ENCODE data around the gene PTPRN2. TPM values are rescaled to one million over a fixed set of nuclear protein-coding genes. Genes with fewer than 3 reads are reported as not detected.
"Not testable (repeated sequence)": the region's sequence is repeated elsewhere in the genome, so short reads cannot be mapped to it uniquely, and the experiment has no call there.

The PTPRN2 gene
- total RNA-seq, 8 experiments from 2014 or later = 0.10 to 19.7 (median 10.8) TPM; not detected in 1

- peak in 1 of 8 experiments; percentile 1 for ATAC-seq (replicated peaks in 6 of 8)
- no peak overlapping the region for H3K27ac ChIP-seq
- in situ Hi-C loops (cut with MboI; ENCODE audit: low pct_unique_long_range_greater_than_20kb in 2 of 9, low sequenced_read_pairs in 9 of 9, unreplicated experiment in 9 of 9) = no loop called here
- H3K4me3 ChIP-seq = no peak overlapping the region
- peaks cover 0 to 21% of the 10 kb centered on the region in 2 donors for H3K4me1 ChIP-seq (replicated peaks in 1 of 2)
- WGBS, 10 experiments = 0 to 100% (median 76%) methylated on average over 1 to 5 of the region's 12 CpGs; no CpG with 5 or more reads in 1 of the 10 experiments
Measured at GRCh38 chr7:158431055-158431940, 156.3 kb downstream of the PTPRN2 start.

GRCh38 chr7:158430308-158431034 lies 157.2 kb downstream of the PTPRN2 start:
- in situ Hi-C loops (cut with MboI; ENCODE audit: low pct_unique_long_range_greater_than_20kb in 2 of 9, low sequenced_read_pairs in 9 of 9, unreplicated experiment in 9 of 9) = no loop called here
- no peak overlapping the region for H3K27ac ChIP-seq
- WGBS, 10 experiments = 76 to 100% (median 83%) methylated on average over 1 to 6 of the region's 22 CpGs; no CpG with 5 or more reads in 4 of the 10 experiments
- ATAC-seq (replicated peaks in 6 of 8) = no peak
- no peak overlapping the region for H3K4me3 ChIP-seq
- H3K4me1 ChIP-seq (replicated peaks in 1 of 2) = peaks cover 0 to 21% of the 10 kb centered on the region in 2 donors

- peaks cover 0 to 20% of the 10 kb centered on the region in 2 donors for H3K4me1 ChIP-seq (replicated peaks in 1 of 2)
- no peak overlapping the region for H3K4me3 ChIP-seq
- ATAC-seq (replicated peaks in 6 of 8) = no peak
- in situ Hi-C loops (cut with MboI; ENCODE audit: low pct_unique_long_range_greater_than_20kb in 2 of 9, low sequenced_read_pairs in 9 of 9, unreplicated experiment in 9 of 9) = no loop called here
- H3K27ac ChIP-seq = no peak overlapping the region
- WGBS, 10 experiments = 0 to 92% (median 40%) methylated on average over 1 to 7 of the region's 24 CpGs; no CpG with 5 or more reads in 3 of the 10 experiments
Measured at GRCh38 chr7:158428837-158429753, 158.5 kb downstream of the PTPRN2 start.

- in situ Hi-C loops (cut with MboI; ENCODE audit: low pct_unique_long_range_greater_than_20kb in 2 of 9, low sequenced_read_pairs in 9 of 9, unreplicated experiment in 9 of 9) = no loop called here
- ATAC-seq (replicated peaks in 6 of 8) = no peak
- Histone ChIP-seq H3K4me3 (no peak overlapping the region), H3K4me1 (replicated peaks in 1 of 2) (peaks cover 0 to 12% of the 10 kb centered on the region in 2 donors), H3K27ac (no peak overlapping the region)
- 0 to 100% (median 75%) methylated on average over 1 to 18 of the region's 26 CpGs; no CpG with 5 or more reads in 2 of the 10 experiments for WGBS, 10 experiments
Measured at GRCh38 chr7:158428131-158428836, 159.3 kb downstream of the PTPRN2 start.

GRCh38 chr7:158425676-158426075 lies 161.9 kb downstream of the PTPRN2 start:
- ATAC-seq (replicated peaks in 6 of 8); H3K4me1 ChIP-seq (replicated peaks in 1 of 2); H3K4me3 ChIP-seq; H3K27ac ChIP-seq; in situ Hi-C loops (cut with MboI; ENCODE audit: low pct_unique_long_range_greater_than_20kb in 2 of 9, low sequenced_read_pairs in 9 of 9, unreplicated experiment in 9 of 9): not testable (repeated sequence)
- no CpG with 5 or more reads among the region's 42 CpGs for WGBS, 10 experiments

GRCh38 chr7:158424531-158424930 lies 163.1 kb downstream of the PTPRN2 start:
- ATAC-seq (replicated peaks in 6 of 8) = no peak
- Histone ChIP-seq H3K4me3 (no peak overlapping the region), H3K4me1 (replicated peaks in 1 of 2) (no peaks in the 10 kb centered on the region), H3K27ac (no peak overlapping the region)
- 70 to 93% (median 87%) methylated on average over 3 to 5 of the region's 19 CpGs; no CpG with 5 or more reads in 6 of the 10 experiments for WGBS, 10 experiments
- in situ Hi-C loops (cut with MboI; ENCODE audit: low pct_unique_long_range_greater_than_20kb in 2 of 9, low sequenced_read_pairs in 9 of 9, unreplicated experiment in 9 of 9) = no loop called here

- WGBS, 10 experiments = 36 to 100% (median 90%) methylated on average over 2 to 20 of the region's 23 CpGs; no CpG with 5 or more reads in 1 of the 10 experiments
- Histone ChIP-seq H3K27ac (no peak overlapping the region), H3K4me3 (no peak overlapping the region), H3K4me1 (replicated peaks in 1 of 2) (no peaks in the 10 kb centered on the region)
- ATAC-seq (replicated peaks in 6 of 8) = no peak
- in situ Hi-C loops (cut with MboI; ENCODE audit: low pct_unique_long_range_greater_than_20kb in 2 of 9, low sequenced_read_pairs in 9 of 9, unreplicated experiment in 9 of 9) = no loop called here
Measured at GRCh38 chr7:158424011-158424410, 163.6 kb downstream of the PTPRN2 start.

- H3K27ac ChIP-seq = no peak overlapping the region
- in situ Hi-C loops (cut with MboI; ENCODE audit: low pct_unique_long_range_greater_than_20kb in 2 of 9, low sequenced_read_pairs in 9 of 9, unreplicated experiment in 9 of 9) = no loop called here
- no peaks in the 10 kb centered on the region for H3K4me1 ChIP-seq (replicated peaks in 1 of 2)
- H3K4me3 ChIP-seq = no peak overlapping the region
- no peak for ATAC-seq (replicated peaks in 6 of 8)
- WGBS, 10 experiments = 24 to 95% (median 87%) methylated on average over 3 to 12 of the region's 15 CpGs; no CpG with 5 or more reads in 4 of the 10 experiments
Measured at GRCh38 chr7:158422887-158423560, 164.6 kb downstream of the PTPRN2 start.

- in situ Hi-C loops (cut with MboI; ENCODE audit: low pct_unique_long_range_greater_than_20kb in 2 of 9, low sequenced_read_pairs in 9 of 9, unreplicated experiment in 9 of 9) = no loop called here
- ATAC-seq (replicated peaks in 6 of 8) = no peak
- Histone ChIP-seq H3K4me3 (no peak overlapping the region), H3K27ac (no peak overlapping the region), H3K4me1 (replicated peaks in 1 of 2) (no peaks in the 10 kb centered on the region)
- 20 to 94% (median 50%) methylated on average over 1 to 6 of the region's 17 CpGs for WGBS, 10 experiments
Measured at GRCh38 chr7:158422196-158422886, 165.3 kb downstream of the PTPRN2 start.

GRCh38 chr7:158421361-158421760 lies 166.3 kb downstream of the PTPRN2 start:
- 2 to 87% (median 69%) methylated on average over 1 to 7 of the region's 7 CpGs for WGBS, 10 experiments
- Histone ChIP-seq H3K4me1 (replicated peaks in 1 of 2) (no peaks in the 10 kb centered on the region), H3K4me3 (no peak overlapping the region), H3K27ac (no peak overlapping the region)
- in situ Hi-C loops (cut with MboI; ENCODE audit: low pct_unique_long_range_greater_than_20kb in 2 of 9, low sequenced_read_pairs in 9 of 9, unreplicated experiment in 9 of 9) = no loop called here
- no peak for ATAC-seq (replicated peaks in 6 of 8)

- ATAC-seq (replicated peaks in 6 of 8) = no peak
- Histone ChIP-seq H3K4me1 (replicated peaks in 1 of 2) (no peaks in the 10 kb centered on the region), H3K27ac (no peak overlapping the region), H3K4me3 (no peak overlapping the region)
- in situ Hi-C loops (cut with MboI; ENCODE audit: low pct_unique_long_range_greater_than_20kb in 2 of 9, low sequenced_read_pairs in 9 of 9, unreplicated experiment in 9 of 9) = no loop called here
- WGBS, 10 experiments = 0 to 100% (median 79%) methylated on average over 1 to 8 of the region's 16 CpGs; no CpG with 5 or more reads in 1 of the 10 experiments
Measured at GRCh38 chr7:158420591-158421340, 166.9 kb downstream of the PTPRN2 start.
